GM10266 (cell line): Measurements from ENCODE around the gene FGFRL1.

Source experiments
- DNase-seq: peaks from one replicate; pipeline ENCODE4 v3.0.0; 2012; ENCODE audit errors: extremely low spot score
- TF ChIP-seq, protein P1 (sequence below): IDR thresholded peaks from 2 replicates; pipeline ENCODE4 v1.5.1; 2012; ENCODE audit warnings: mild to moderate bottlenecking, low read depth; ENCODE audit not compliant: control insufficient read depth, insufficient read depth; ENCODE audit errors: missing control alignments

FGFRL1 gene

DNA sequence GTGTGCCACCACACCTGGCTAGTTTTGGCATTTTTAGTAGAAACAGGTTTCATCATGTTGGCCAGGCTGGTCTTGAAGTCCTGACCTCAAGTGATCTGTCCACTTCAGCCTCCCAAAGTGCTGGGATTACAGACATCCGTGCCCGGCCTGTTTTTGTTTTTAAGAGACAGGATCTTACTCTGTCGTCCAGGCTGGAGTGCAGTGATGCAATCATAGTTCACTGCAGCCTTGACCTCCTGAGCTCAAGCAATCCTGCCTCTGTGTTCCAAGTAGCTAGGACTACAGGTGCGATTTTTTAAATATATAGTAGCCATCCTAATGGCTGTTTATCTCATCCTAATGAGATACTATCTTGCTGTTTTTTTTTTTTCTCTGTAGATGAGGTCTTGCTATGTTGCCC is 54.3 kb downstream of the FGFRL1 start:
- DNase-seq: no peak
- TF ChIP-seq, protein P1, sequence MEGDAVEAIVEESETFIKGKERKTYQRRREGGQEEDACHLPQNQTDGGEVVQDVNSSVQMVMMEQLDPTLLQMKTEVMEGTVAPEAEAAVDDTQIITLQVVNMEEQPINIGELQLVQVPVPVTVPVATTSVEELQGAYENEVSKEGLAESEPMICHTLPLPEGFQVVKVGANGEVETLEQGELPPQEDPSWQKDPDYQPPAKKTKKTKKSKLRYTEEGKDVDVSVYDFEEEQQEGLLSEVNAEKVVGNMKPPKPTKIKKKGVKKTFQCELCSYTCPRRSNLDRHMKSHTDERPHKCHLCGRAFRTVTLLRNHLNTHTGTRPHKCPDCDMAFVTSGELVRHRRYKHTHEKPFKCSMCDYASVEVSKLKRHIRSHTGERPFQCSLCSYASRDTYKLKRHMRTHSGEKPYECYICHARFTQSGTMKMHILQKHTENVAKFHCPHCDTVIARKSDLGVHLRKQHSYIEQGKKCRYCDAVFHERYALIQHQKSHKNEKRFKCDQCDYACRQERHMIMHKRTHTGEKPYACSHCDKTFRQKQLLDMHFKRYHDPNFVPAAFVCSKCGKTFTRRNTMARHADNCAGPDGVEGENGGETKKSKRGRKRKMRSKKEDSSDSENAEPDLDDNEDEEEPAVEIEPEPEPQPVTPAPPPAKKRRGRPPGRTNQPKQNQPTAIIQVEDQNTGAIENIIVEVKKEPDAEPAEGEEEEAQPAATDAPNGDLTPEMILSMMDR: no peak

DNA sequence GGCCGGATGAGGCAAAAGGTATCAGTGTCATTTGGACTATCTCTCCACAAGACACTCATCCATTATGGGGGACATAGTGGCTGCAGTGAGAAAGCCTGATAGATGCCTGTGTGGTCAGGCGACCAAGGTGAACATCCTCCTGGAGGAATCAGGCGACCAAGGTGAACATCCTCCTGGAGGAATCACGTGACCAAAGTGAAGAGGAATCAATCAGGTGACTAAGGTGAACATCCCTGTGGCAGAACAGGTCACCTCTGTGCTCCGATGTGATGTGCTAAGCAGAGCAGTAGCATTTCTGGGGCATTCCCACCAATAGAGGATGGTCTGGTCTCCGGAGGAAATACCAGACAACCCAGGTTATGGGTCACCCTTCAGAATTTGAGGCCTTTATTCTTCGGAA is 58.0 kb downstream of the FGFRL1 start:
- no peak for DNase-seq
- TF ChIP-seq, protein P1: no peak

DNA sequence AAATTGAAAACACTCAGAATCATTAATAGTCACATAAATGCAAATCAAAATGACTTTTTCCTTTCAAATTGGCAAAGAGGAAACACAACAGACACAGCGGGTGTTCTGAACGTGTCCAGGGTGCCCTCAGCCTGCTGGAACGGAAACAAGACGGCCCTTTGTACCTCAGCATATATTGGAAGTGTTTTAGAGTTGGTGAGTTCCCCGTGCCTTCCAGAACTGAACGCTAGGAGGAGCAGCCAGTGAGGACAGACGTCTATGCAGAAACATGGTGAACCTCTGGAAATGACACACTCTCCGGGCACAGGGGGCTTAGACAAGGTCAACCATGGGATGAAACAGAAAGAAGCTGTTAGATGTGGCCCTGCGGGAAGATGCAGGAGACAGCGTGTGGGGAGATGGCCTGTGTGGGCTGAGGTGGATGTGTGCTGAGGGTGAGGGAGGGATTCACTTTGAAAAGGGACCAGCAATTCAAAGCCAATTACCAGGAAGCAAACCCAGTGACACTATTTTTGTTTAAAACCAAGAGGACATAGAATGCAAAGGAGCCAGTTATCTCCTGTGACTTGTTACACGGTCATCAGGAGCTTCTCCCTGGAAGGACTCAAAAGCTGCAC is 61.5 kb downstream of the FGFRL1 start:
- TF ChIP-seq, protein P1: peak; percentile 55
- peak; percentile 58 for DNase-seq

DNA sequence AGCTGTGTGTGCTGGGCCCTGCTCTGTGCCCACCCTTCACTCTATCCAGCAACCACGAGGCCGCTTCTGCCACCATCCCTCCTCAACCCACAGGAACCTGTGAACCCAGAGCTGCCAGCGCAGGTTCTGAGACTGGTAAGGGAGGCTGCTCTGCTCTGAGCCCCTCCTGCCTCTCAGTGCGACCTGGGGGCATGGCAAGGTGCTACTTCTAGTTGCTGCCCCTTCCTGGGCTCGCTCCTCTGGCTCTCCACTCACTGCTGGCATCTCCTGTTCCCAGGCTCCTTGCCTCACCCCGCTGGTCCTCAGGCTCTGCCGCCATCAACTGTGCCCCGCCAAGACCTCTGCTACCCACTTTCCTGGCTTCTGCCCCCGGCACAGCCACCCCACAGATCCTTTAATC is 62.7 kb downstream of the FGFRL1 start:
- no peak for DNase-seq
- TF ChIP-seq, protein P1: no peak

DNA sequence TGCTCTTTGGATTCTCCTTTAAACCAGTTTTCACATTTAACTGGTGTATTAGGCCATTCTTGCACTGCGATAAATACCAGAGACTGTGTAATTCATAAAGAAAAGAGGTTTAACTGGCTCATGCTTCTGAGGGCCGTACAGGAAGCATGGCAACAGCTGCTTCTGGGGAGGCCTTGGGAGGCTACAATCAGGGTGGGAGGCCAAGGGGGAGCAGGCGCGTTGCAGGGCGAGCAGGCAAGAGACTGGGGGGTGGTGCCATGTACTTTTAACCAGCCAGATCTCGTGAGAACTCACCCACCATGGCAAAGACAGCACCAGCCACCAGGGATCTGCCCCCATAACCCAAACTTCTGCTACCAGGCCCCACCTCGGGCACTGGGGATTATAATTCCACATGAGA is 63.8 kb downstream of the FGFRL1 start:
- TF ChIP-seq, protein P1: no peak
- DNase-seq: no peak

DNA sequence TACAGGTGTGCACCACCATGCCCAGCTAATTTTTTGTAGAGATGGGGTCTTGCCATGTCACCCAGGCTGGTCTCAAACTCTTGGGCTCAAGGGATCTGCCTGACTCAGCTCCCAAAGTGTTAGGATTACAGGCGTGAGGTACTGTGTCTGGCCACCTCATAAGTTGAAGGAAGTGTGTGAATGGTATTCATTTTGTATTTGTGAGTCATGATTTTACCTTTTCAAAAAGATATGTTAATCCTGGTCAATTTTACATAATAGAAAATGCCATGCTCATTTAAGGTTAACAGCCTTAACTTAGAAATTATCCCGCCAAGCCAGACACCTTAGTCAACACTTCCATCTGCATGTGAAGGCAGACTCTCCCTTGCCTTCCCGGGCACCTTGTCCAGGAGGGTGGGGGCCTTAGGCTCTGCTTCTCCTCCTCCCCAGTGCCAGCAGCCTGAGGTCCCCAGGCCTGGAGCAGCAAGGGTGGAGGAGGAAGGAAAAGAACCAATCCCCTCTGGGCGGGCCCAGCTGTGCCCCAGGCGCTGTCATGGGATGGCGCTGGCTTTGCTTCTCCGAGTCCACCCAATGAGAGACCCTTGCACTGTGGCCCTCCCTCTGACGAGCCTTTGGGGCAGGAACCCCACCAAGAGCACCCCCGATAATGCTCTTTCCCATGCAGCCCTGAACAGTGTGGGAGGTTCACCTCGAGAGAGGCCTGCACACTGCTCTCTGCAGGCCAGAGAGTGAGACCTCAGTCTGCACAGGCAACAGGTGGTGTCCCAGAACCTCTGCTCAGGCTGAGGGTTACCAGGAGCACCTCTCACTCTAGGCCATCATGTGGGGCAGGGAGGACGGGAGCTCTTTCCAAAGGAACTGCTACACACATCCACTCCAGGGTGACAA is 64.6 kb downstream of the FGFRL1 start:
- DNase-seq: no peak
- TF ChIP-seq, protein P1: no peak
